GM12891 (cell line): Measurements from ENCODE around the gene SLC25A52.
"Not testable (repeated sequence)": the region's sequence is repeated elsewhere in the genome, so short reads cannot be mapped to it uniquely, and the experiment has no call there.

Experiments
- DNase-seq: peaks from one replicate; pipeline ENCODE4 v3.0.0; 2011; ENCODE audit warnings: low spot score; ENCODE audit not compliant: insufficient read length
- FAIRE-seq: peaks from 2 replicates; lab custom pipeline; 2011; peaks lifted over from hg19 to GRCh38; lab: Jason Lieb, UNC
- PAX5 ChIP-seq: IDR thresholded peaks from 2 replicates; pipeline ENCODE4 v1.6.1; 2011; ENCODE audit warnings: low read length, moderate library complexity, mild to moderate bottlenecking; ENCODE audit not compliant: insufficient read depth, severe bottlenecking
- POLR2A ChIP-seq: IDR thresholded peaks from 2 replicates; pipeline ENCODE4 v1.6.1; 2011; ENCODE audit warnings: low read depth, low read length, control low read depth
- POLR2AphosphoS5 ChIP-seq: IDR thresholded peaks from 2 replicates; pipeline ENCODE4 v1.6.1; 2011; ENCODE audit warnings: low read depth, low read length, control low read depth
- POU2F2 ChIP-seq: IDR thresholded peaks from 2 replicates; pipeline ENCODE4 v1.6.1; 2011; ENCODE audit warnings: low read depth, mild to moderate bottlenecking, control low read depth, low read length, moderate library complexity
- SPI1 ChIP-seq: IDR thresholded peaks from 2 replicates; pipeline ENCODE4 v1.6.1; 2011; ENCODE audit warnings: low read depth, low read length, control low read depth
- TAF1 ChIP-seq: IDR thresholded peaks from 2 replicates; pipeline ENCODE4 v1.6.1; 2011; ENCODE audit warnings: low read depth, low read length, control low read depth

The SLC25A52 gene

GRCh38 chr18:31783059-31783458 is 22.4 kb upstream of the SLC25A52 start:
- TF ChIP-seq POLR2AphosphoS5, result no peak
- no peak for TF ChIP-seq TAF1
- TF ChIP-seq POU2F2, result no peak
- no peak for TF ChIP-seq SPI1
- TF ChIP-seq PAX5, result no peak
- TF ChIP-seq POLR2A, result no peak
- DNase-seq (no peak), FAIRE-seq (no peak)

- TF ChIP-seq POU2F2, result no peak
- TF ChIP-seq TAF1, result no peak
- no peak for TF ChIP-seq POLR2A
- TF ChIP-seq SPI1, result no peak
- TF ChIP-seq PAX5, result no peak
- no peak for TF ChIP-seq POLR2AphosphoS5
- FAIRE-seq (no peak), DNase-seq (no peak)
Observed at GRCh38 chr18:31778391-31778950, 17.8 kb upstream of the SLC25A52 start.

DNA sequence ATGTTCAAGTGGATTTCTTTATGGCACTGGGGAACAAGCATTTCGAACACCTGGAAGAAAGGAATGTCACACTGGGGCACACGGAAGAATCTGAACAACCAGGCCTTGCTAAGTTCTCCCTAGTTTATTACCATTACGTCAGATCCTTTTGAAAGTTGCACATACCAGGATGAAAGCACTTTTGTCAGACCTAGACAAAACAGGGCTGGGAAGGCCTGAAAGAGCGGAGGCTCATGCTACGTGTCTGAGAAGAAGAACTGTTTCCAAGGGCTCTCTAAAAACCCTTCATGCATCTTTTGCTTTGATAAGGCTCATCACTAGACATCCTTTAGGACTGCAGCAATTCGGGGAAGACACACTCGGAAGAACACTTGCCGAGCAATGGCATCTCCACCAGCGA is 15.4 kb upstream of the SLC25A52 start:
- DNase-seq (no peak), FAIRE-seq (no peak)
- TF ChIP-seq POLR2AphosphoS5 (no peak), POU2F2 (no peak), PAX5 (no peak), SPI1 (no peak), TAF1 (no peak), POLR2A (no peak)

GRCh38 chr18:31774962-31775361 is 14.3 kb upstream of the SLC25A52 start:
- FAIRE-seq (no peak), DNase-seq (no peak)
- TF ChIP-seq POLR2AphosphoS5 (no peak), SPI1 (no peak), TAF1 (no peak), POU2F2 (no peak), PAX5 (no peak), POLR2A (no peak)

- TF ChIP-seq POLR2A (no peak), POLR2AphosphoS5 (no peak), SPI1 (no peak), PAX5 (no peak), POU2F2 (no peak), TAF1 (no peak)
- FAIRE-seq (peak; percentile 69), DNase-seq (no peak)
Observed at GRCh38 chr18:31774477-31774785, 13.8 kb upstream of the SLC25A52 start.

- TF ChIP-seq POLR2AphosphoS5, result no peak
- no peak for TF ChIP-seq PAX5
- FAIRE-seq, result no peak
- no peak for DNase-seq
Observed at GRCh38 chr18:31773774-31774476, 13.2 kb upstream of the SLC25A52 start.

GRCh38 chr18:31772699-31773098 is 12.0 kb upstream of the SLC25A52 start:
- no peak for TF ChIP-seq POU2F2
- no peak for TF ChIP-seq SPI1
- TF ChIP-seq TAF1, result no peak
- no peak for TF ChIP-seq PAX5
- no peak for TF ChIP-seq POLR2A
- no peak for TF ChIP-seq POLR2AphosphoS5
- DNase-seq, result no peak
- no peak for FAIRE-seq

DNA sequence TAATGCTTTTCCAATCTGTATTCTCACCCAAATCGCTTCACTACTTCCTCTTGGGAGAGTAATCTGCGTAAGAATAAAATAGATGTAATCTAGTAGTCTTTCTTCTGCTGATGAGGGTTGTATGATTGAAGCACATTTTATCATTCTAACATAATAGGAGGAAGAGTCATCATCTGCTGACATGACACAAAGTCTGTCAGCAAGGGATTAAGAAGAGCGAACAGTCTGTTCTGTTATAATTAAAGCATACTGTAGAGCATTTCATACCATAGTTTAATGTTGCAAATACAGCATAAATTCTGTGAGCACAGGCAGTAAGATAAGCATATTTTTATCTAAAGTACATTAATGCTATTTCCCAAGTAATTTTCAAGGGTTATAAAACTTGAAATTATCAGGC is 10.4 kb downstream of the SLC25A52 start:
- DNase-seq, result no peak
- no peak for TF ChIP-seq PAX5
- FAIRE-seq, result no peak

GRCh38 chr18:31746396-31746795 is 14.3 kb downstream of the SLC25A52 start:
- TF ChIP-seq PAX5 (no peak), POLR2A (no peak), POU2F2 (no peak), SPI1 (no peak), POLR2AphosphoS5 (no peak)
- no peak for DNase-seq
- no peak for FAIRE-seq

- no peak for FAIRE-seq
- no peak for DNase-seq
- no peak for TF ChIP-seq POLR2AphosphoS5
- no peak for TF ChIP-seq SPI1
- TF ChIP-seq PAX5, result no peak
Observed at GRCh38 chr18:31744321-31745067, 16.2 kb downstream of the SLC25A52 start.

DNA sequence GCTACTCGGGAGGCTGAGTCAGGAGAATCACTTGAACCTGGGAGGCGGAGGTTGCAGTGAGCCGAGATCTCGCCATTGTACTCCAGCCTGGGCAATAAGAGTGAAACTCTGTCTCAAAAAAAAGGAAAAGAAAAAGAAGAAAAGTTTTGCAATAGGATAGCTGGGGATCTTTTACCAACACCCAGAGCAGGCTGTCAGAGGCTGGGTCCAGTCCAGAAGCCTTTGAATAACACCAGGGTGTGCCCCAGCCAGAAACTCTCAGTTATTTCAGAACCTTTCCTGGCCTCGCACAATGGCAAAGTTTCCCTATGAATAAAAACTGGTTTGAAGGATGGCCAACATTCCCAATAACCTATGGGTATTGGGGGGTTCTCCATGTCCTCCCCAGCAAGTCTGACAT is 17.1 kb downstream of the SLC25A52 start:
- FAIRE-seq, DNase-seq: not testable (repeated sequence)
